Coronary artery (tissue), 2 donors: ENCODE data around the gene AMMECR1L.
"Not testable (repeated sequence)": the region's sequence is repeated elsewhere in the genome, so short reads cannot be mapped to it uniquely, and the experiment has no call there.

Experiments
- DNase-seq: peaks from one replicate; pipeline ENCODE4 v3.0.0-alpha.2; 2017; ENCODE audit warnings: low spot score
- H3K27ac ChIP-seq, 2 donors: fragments of 200-600 bp; sonication (generic); one replicate each; pipeline ENCODE4 v1.5.1; 2016 to 2019
- H3K4me3 ChIP-seq: fragments of 200-600 bp; sonication (generic); 2 replicates; pipeline ENCODE4 v1.5.1; 2016; ENCODE audit warnings: mild to moderate bottlenecking, moderate library complexity
- CTCF ChIP-seq: fragments of 200-600 bp; sonication (generic); IDR thresholded peaks from one replicate; pipeline ENCODE4 v1.5.1; 2019; ENCODE audit warnings: antibody characterized with exemption

Gene AMMECR1L

GRCh38 chr2:127829845-127830246, 55.9 kb downstream of the AMMECR1L start:
- H3K4me3 ChIP-seq, result no peak overlapping the region
- no peak for TF ChIP-seq CTCF
- no peak overlapping the region for H3K27ac ChIP-seq
- no peak for DNase-seq

GRCh38 chr2:127826708-127827107, 59.0 kb downstream of the AMMECR1L start:
- H3K4me3 ChIP-seq, H3K27ac ChIP-seq, DNase-seq: not testable (repeated sequence)

- H3K27ac ChIP-seq, result no peak overlapping the region
- DNase-seq, result no peak
- no peak overlapping the region for H3K4me3 ChIP-seq
- no peak for TF ChIP-seq CTCF
Measured at GRCh38 chr2:127826047-127826446, 59.7 kb downstream of the AMMECR1L start.

- TF ChIP-seq CTCF, result no peak
- no peak for DNase-seq
- Histone ChIP-seq H3K27ac (no peak overlapping the region), H3K4me3 (no peak overlapping the region)
Measured at GRCh38 chr2:127820080-127820668, 65.6 kb downstream of the AMMECR1L start.

GRCh38 chr2:127818794-127819425, 66.8 kb downstream of the AMMECR1L start:
- Histone ChIP-seq H3K27ac (no peak overlapping the region), H3K4me3 (no peak overlapping the region)
- TF ChIP-seq CTCF, result no peak
- no peak for DNase-seq

- TF ChIP-seq CTCF, result no peak
- no peak for DNase-seq
- no peak overlapping the region for H3K27ac ChIP-seq
Measured at GRCh38 chr2:127818241-127818640, 67.5 kb downstream of the AMMECR1L start.

GRCh38 chr2:127814677-127815076, 71.1 kb downstream of the AMMECR1L start:
- Histone ChIP-seq H3K27ac (no peak overlapping the region), H3K4me3 (no peak overlapping the region)
- no peak for TF ChIP-seq CTCF
- no peak for DNase-seq

More at GRCh38 chr2:127818241-127818640, 67.5 kb downstream of the AMMECR1L start:
- H3K4me3 ChIP-seq, result no peak overlapping the region

GRCh38 chr2:127812441-127812840, 73.3 kb downstream of the AMMECR1L start:
- H3K27ac ChIP-seq, H3K4me3 ChIP-seq: not testable (repeated sequence)

More at GRCh38 chr2:127812441-127812840, 73.3 kb downstream of the AMMECR1L start:
- not testable (repeated sequence) for DNase-seq
